AG04449 (cell line): Measurements from ENCODE around the gene SLC8B1.

Source experiments
- CTCF ChIA-PET: fragments of 350-600 bp; formaldehyde crosslinking; extraction: SDS; loops from one replicate; lab custom pipeline; 2021; ENCODE audit warnings: antibody characterized with exemption; lab: Yijun Ruan, JAX
- POLR2A ChIA-PET: fragments of 400-600, 350-600 bp; formaldehyde crosslinking; extraction: SDS; loops from one replicate; lab custom pipeline; 2020; ENCODE audit warnings: antibody characterized with exemption, inconsistent platforms; lab: Yijun Ruan, JAX
- DNase-seq: peaks from one replicate; pipeline ENCODE4 v3.0.0-alpha.2; 2010; ENCODE audit warnings: low read depth, low spot score
- H3K4me3 ChIP-seq: 2 replicates; pipeline ENCODE4 v1.5.1; 2011; ENCODE audit warnings: low read depth, mild to moderate bottlenecking, control low read depth, low read length
- CTCF ChIP-seq: IDR thresholded peaks from one replicate; pipeline ENCODE4 v1.5.1; 2011; ENCODE audit warnings: mild to moderate bottlenecking, moderate library complexity, low read length, control low read depth, inconsistent platforms; ENCODE audit not compliant: insufficient read depth; ENCODE audit errors: missing control alignments

Gene SLC8B1

GRCh38 chr12:113292547-113292946, 42.4 kb downstream of the SLC8B1 start:
- no peak overlapping the region for H3K4me3 ChIP-seq
- TF ChIP-seq CTCF, result no peak
- no peak for DNase-seq
- ChIA-PET CTCF (no interaction called here), POLR2A (interaction anchor here (0.6 kb wide), 1 partner anchor 47 kb away, joined by 3 read pairs; no protein-coding TSS in a partner anchor)

- ChIA-PET CTCF (no interaction called here), POLR2A (no interaction called here)
- peak; percentile 45 for DNase-seq
- TF ChIP-seq CTCF, result no peak
- no peak overlapping the region for H3K4me3 ChIP-seq
Observed at GRCh38 chr12:113292091-113292490, 42.8 kb downstream of the SLC8B1 start.

GRCh38 chr12:113291586-113291985, 43.3 kb downstream of the SLC8B1 start:
- POLR2A ChIA-PET, result no interaction called here
- CTCF ChIA-PET, result no interaction called here
- DNase-seq, result no peak
- TF ChIP-seq CTCF, result no peak
- no peak overlapping the region for H3K4me3 ChIP-seq

GRCh38 chr12:113290506-113290905, 44.4 kb downstream of the SLC8B1 start:
- CTCF ChIA-PET, result no interaction called here
- TF ChIP-seq CTCF, result no peak
- POLR2A ChIA-PET, result no interaction called here
- no peak overlapping the region for H3K4me3 ChIP-seq
- no peak for DNase-seq

GRCh38 chr12:113289361-113289760, 45.5 kb downstream of the SLC8B1 start:
- no peak for DNase-seq
- H3K4me3 ChIP-seq, result no peak overlapping the region
- TF ChIP-seq CTCF, result no peak
- POLR2A ChIA-PET, result no interaction called here
- CTCF ChIA-PET, result interaction anchor here (0.9 kb wide), 1 partner anchor 9 kb away, joined by 3 read pairs; no protein-coding TSS in a partner anchor

- CTCF ChIA-PET, result no interaction called here
- no peak for DNase-seq
- POLR2A ChIA-PET, result no interaction called here
- TF ChIP-seq CTCF, result no peak
- H3K4me3 ChIP-seq, result no peak overlapping the region
Observed at GRCh38 chr12:113287899-113288282, 47.0 kb downstream of the SLC8B1 start.
